Mesenchymal stem cell (in vitro differentiated cells and primary cell): ENCODE results near the gene TXNDC11.

ENCODE experiments used
- DNase-seq: peaks from one replicate; pipeline ENCODE4 v3.0.0-alpha.2; 2013
- H2AFZ ChIP-seq: one replicate; pipeline ENCODE4 v1.6.1; 2013; ENCODE audit warnings: low read depth, mild to moderate bottlenecking, control low read depth, inconsistent platforms, low read length, moderate library complexity
- H2AK5ac ChIP-seq: 2 replicates; pipeline ENCODE4 v1.6.1; 2013; ENCODE audit warnings: low read length, moderate library complexity, mild to moderate bottlenecking, inconsistent platforms; ENCODE audit not compliant: severe bottlenecking
- H2BK120ac ChIP-seq: one replicate; pipeline ENCODE4 v1.6.1; 2013; ENCODE audit warnings: low read depth, mild to moderate bottlenecking, inconsistent platforms, low read length, moderate library complexity
- H2BK12ac ChIP-seq, 2 experiments: one replicate each; pipeline ENCODE4 v1.6.1; 2013; ENCODE audit warnings: inconsistent platforms in 2 of 2, low read length in 2 of 2, mild to moderate bottlenecking in 2 of 2, moderate library complexity in 2 of 2, control low read depth in 1 of 2
- H2BK15ac ChIP-seq: one replicate; pipeline ENCODE4 v1.6.1; 2013; ENCODE audit warnings: mild to moderate bottlenecking, low read depth, inconsistent platforms; ENCODE audit not compliant: poor library complexity, severe bottlenecking
- H2BK5ac ChIP-seq: 2 replicates; pipeline ENCODE4 v1.6.1; 2013; ENCODE audit warnings: low read depth, mild to moderate bottlenecking, low read length, control low read depth, inconsistent platforms; ENCODE audit not compliant: poor library complexity, severe bottlenecking
- H3K14ac ChIP-seq, 2 experiments: one replicate each; pipeline ENCODE4 v1.6.1; 2013; ENCODE audit warnings: inconsistent platforms in 2 of 2, low read length in 2 of 2, control low read depth in 1 of 2, mild to moderate bottlenecking in 1 of 2, moderate library complexity in 1 of 2
- H3K18ac ChIP-seq, 2 experiments: one replicate each; pipeline ENCODE4 v1.6.1; 2013; ENCODE audit warnings: inconsistent platforms in 2 of 2, low read length in 2 of 2, control low read depth in 1 of 2, low read depth in 1 of 2, mild to moderate bottlenecking in 1 of 2
- H3K23ac ChIP-seq, 2 experiments: one replicate each; pipeline ENCODE4 v1.6.1; 2013; ENCODE audit warnings: inconsistent platforms in 2 of 2, low read length in 2 of 2, mild to moderate bottlenecking in 2 of 2, moderate library complexity in 2 of 2, control low read depth in 1 of 2
- H3K27ac ChIP-seq: 2 replicates; pipeline ENCODE4 v1.5.1; 2013; ENCODE audit warnings: mild to moderate bottlenecking, moderate library complexity, low read length, control low read depth, inconsistent platforms; ENCODE audit not compliant: poor library complexity, severe bottlenecking
- H3K27me3 ChIP-seq, 2 experiments: 2 replicates each; pipeline versions ENCODE4 v1.6.1 to v1.7.0; 2013; ENCODE audit warnings: low read length in 2 of 2, mild to moderate bottlenecking in 2 of 2, moderate library complexity in 2 of 2, control low read depth in 1 of 2, inconsistent platforms in 1 of 2; ENCODE audit not compliant: control insufficient read depth in 1 of 2, insufficient read depth in 1 of 2
- H3K36me3 ChIP-seq, 2 experiments: 2 replicates each; pipeline versions ENCODE4 v1.6.1 to v1.7.0; 2013; ENCODE audit warnings: low read length in 2 of 2, control low read depth in 1 of 2, inconsistent platforms in 1 of 2, low read depth in 1 of 2, mild to moderate bottlenecking in 1 of 2; ENCODE audit not compliant: insufficient read depth in 2 of 2, control insufficient read depth in 1 of 2
- H3K4ac ChIP-seq, 2 experiments: one replicate each; pipeline ENCODE4 v1.6.1; 2013; ENCODE audit warnings: inconsistent platforms in 2 of 2, low read length in 2 of 2, mild to moderate bottlenecking in 2 of 2, moderate library complexity in 2 of 2, control low read depth in 1 of 2, low read depth in 1 of 2
- H3K4me1 ChIP-seq: 2 replicates; pipeline ENCODE4 v1.6.1; 2013; ENCODE audit warnings: low read depth, low read length, control low read depth; ENCODE audit not compliant: control insufficient read depth, insufficient read depth
- H3K4me2 ChIP-seq: 2 replicates; pipeline ENCODE4 v1.6.1; 2013; ENCODE audit warnings: low read length, mild to moderate bottlenecking, inconsistent platforms; ENCODE audit not compliant: poor library complexity, severe bottlenecking
- H3K4me3 ChIP-seq, 2 experiments: 2 replicates each; pipeline versions ENCODE4 v1.5.1 to v1.7.0; 2013; ENCODE audit warnings: low read length in 2 of 2, mild to moderate bottlenecking in 2 of 2, control low read depth in 1 of 2, low read depth in 1 of 2; ENCODE audit not compliant: insufficient read depth in 1 of 2
- H3K79me1 ChIP-seq: replicated peaks from 2 replicates; pipeline ENCODE4 v1.6.1; 2013; ENCODE audit warnings: mild to moderate bottlenecking, control low read depth, low read length, inconsistent platforms; ENCODE audit not compliant: poor library complexity, severe bottlenecking
- H3K9ac ChIP-seq: 2 replicates; pipeline ENCODE4 v1.7.0; 2013; ENCODE audit warnings: mild to moderate bottlenecking, low read length, moderate library complexity
- H3K9me3 ChIP-seq: 2 replicates; pipeline ENCODE4 v1.7.0; 2013; ENCODE audit warnings: mild to moderate bottlenecking, low read length; ENCODE audit not compliant: control insufficient read depth
- H4K8ac ChIP-seq: one replicate; pipeline ENCODE4 v1.6.1; 2013; ENCODE audit warnings: inconsistent platforms, mild to moderate bottlenecking, low read length, moderate library complexity
- H4K91ac ChIP-seq: one replicate; pipeline ENCODE4 v1.6.1; 2013; ENCODE audit warnings: mild to moderate bottlenecking, low read length, inconsistent platforms
- WGBS: methylation state at CpG from one replicate; pipeline ENCODE4 v1.1.7; 2013; ENCODE audit warnings: mixed read lengths; 5-methylcytosine and 5-hydroxymethylcytosine counted together

Gene TXNDC11

GRCh38 chr16:11658896-11659708 lies 83.6 kb downstream of the TXNDC11 start:
- Histone ChIP-seq H2AK5ac (no peak overlapping the region), H3K27ac (no peak overlapping the region), H2AFZ (no peak overlapping the region), H3K9me3 (no peaks in the 10 kb centered on the region), H3K14ac (no peak overlapping the region), H3K4me1 (peaks cover 6% of the 10 kb centered on the region), H3K23ac (no peak overlapping the region), H3K36me3 (no peaks in the 10 kb centered on the region), H2BK15ac (no peak overlapping the region), H3K9ac (no peak overlapping the region), H2BK5ac (no peak overlapping the region), H3K18ac (no peak overlapping the region), H4K91ac (no peak overlapping the region), H3K4me2 (no peak overlapping the region), H4K8ac (no peak overlapping the region), H3K27me3 (peaks cover 0 to 4% of the 10 kb centered on the region in 2 experiments), H2BK12ac (no peak overlapping the region), H3K79me1 (no peaks in the 10 kb centered on the region), H3K4me3 (no peak overlapping the region), H3K4ac (no peak overlapping the region), H2BK120ac (no peak overlapping the region)
- no peak for DNase-seq
- WGBS = 80% methylated on average over 19 of the region's 19 CpGs

- Histone ChIP-seq H3K14ac (no peak overlapping the region), H2BK120ac (no peak overlapping the region), H3K4me3 (no peak overlapping the region), H3K4ac (no peak overlapping the region), H4K8ac (no peak overlapping the region), H2BK12ac (no peak overlapping the region), H3K27me3 (peaks cover 0 to 4% of the 10 kb centered on the region in 2 experiments), H3K23ac (no peak overlapping the region), H2BK15ac (peak overlapping the region; percentile 61), H3K4me2 (no peak overlapping the region), H3K36me3 (no peaks in the 10 kb centered on the region), H3K79me1 (no peaks in the 10 kb centered on the region), H3K18ac (no peak overlapping the region), H2AK5ac (no peak overlapping the region), H3K4me1 (peaks cover 6% of the 10 kb centered on the region), H3K9ac (no peak overlapping the region), H4K91ac (no peak overlapping the region), H3K27ac (no peak overlapping the region), H2BK5ac (no peak overlapping the region), H2AFZ (no peak overlapping the region), H3K9me3 (no peaks in the 10 kb centered on the region)
- no peak for DNase-seq
- WGBS = 88% methylated on average over 8 of the region's 8 CpGs
Observed at GRCh38 chr16:11657556-11657955, 85.1 kb downstream of the TXNDC11 start.

- Histone ChIP-seq H3K4me2 (no peak overlapping the region), H3K9me3 (no peaks in the 10 kb centered on the region), H3K23ac (no peak overlapping the region), H2AK5ac (no peak overlapping the region), H2BK5ac (no peak overlapping the region), H2BK12ac (no peak overlapping the region), H3K79me1 (no peaks in the 10 kb centered on the region), H3K9ac (no peak overlapping the region), H2AFZ (no peak overlapping the region), H3K14ac (no peak overlapping the region), H3K4me1 (peaks cover 6% of the 10 kb centered on the region), H3K18ac (no peak overlapping the region), H3K4ac (no peak overlapping the region), H3K27ac (no peak overlapping the region), H3K4me3 (no peak overlapping the region), H3K27me3 (peaks cover 4 to 7% of the 10 kb centered on the region in 2 experiments), H2BK120ac (no peak overlapping the region), H2BK15ac (no peak overlapping the region), H4K8ac (no peak overlapping the region), H4K91ac (no peak overlapping the region), H3K36me3 (no peaks in the 10 kb centered on the region)
- DNase-seq = no peak
- 88% methylated on average over 4 of the region's 7 CpGs for WGBS
Observed at GRCh38 chr16:11655655-11656054, 87.0 kb downstream of the TXNDC11 start.

GRCh38 chr16:11651796-11652195 lies 90.9 kb downstream of the TXNDC11 start:
- Histone ChIP-seq H4K8ac (no peak overlapping the region), H4K91ac (no peak overlapping the region), H3K9me3 (no peaks in the 10 kb centered on the region), H3K27ac (no peak overlapping the region), H3K4ac (no peak overlapping the region), H3K79me1 (no peaks in the 10 kb centered on the region), H2BK5ac (no peak overlapping the region), H3K4me3 (no peak overlapping the region), H3K4me1 (no peaks in the 10 kb centered on the region), H3K23ac (no peak overlapping the region), H2AFZ (no peak overlapping the region), H3K14ac (no peak overlapping the region), H3K4me2 (no peak overlapping the region), H3K18ac (no peak overlapping the region), H3K36me3 (no peaks in the 10 kb centered on the region), H3K27me3 (peaks cover 6 to 8% of the 10 kb centered on the region in 2 experiments), H2BK120ac (no peak overlapping the region), H3K9ac (no peak overlapping the region), H2BK12ac (no peak overlapping the region), H2AK5ac (no peak overlapping the region), H2BK15ac (no peak overlapping the region)
- WGBS = 87% methylated on average over 8 of the region's 8 CpGs
- DNase-seq = no peak
